ENCODE data around the gene SARS1.
"Not testable (repeated sequence)": the region's sequence is repeated elsewhere in the genome, so short reads cannot be mapped to it uniquely, and the experiment has no call there.

Gene SARS1

GRCh38 chr1:109214695-109215623 is 1.2 kb downstream of the SARS1 start:
- DNase-seq, result peak in 21 of 42 donors; percentile 12 to 69 (median 34)
- intact Hi-C loops (cut with DNase I), result no loop called here

- intact Hi-C loops (cut with DNase I), result no loop called here
- no peak for DNase-seq
Measured at GRCh38 chr1:109216662-109217061, 2.9 kb downstream of the SARS1 start.

DNA sequence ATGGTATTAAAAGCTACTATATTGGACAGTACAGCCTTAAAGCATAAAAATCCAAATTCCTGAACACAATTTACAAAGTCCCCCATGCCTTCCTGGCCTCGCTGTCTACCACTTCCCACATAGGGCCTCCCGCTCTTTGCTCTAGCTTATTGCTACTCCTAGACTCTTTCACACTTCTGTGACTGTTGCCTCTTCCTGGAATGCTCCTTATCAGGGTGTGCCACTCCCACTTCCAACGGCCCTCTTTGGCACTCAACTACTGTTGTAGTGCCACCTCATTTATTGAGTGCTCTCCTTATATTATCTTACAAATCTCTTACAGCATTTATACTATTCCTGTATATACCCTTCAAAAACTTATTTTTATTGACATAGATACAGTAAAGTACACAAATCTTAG is 4.8 kb downstream of the SARS1 start:
- peak in 1 of 42 donors; percentile 29 for DNase-seq

GRCh38 chr1:109221201-109221600 is 7.5 kb downstream of the SARS1 start:
- peak in 1 of 42 donors; percentile 1 for DNase-seq
- intact Hi-C loops (cut with DNase I), result not testable (repeated sequence)

More for the DNA sequence above, 4.8 kb downstream of the SARS1 start:
- intact Hi-C loops (cut with DNase I), result no loop called here

DNA sequence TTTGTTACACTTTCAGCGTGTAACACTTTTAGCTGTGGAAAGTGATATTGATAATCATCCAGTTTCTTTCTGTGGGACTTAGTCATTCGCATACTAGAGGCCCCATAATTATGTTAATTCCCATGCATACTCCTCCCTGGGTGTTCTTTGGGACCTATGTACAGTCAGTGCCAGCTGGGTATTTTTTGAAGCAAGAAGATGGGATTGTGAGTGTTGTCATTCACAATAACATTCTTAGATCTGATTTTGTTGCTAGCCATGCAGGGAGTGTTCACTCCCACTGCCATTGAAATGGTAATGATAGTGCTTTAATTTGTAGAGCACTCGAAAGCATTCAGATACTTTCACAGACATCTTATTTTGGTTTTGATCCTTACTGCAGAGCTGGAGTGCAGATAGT is 11.6 kb downstream of the SARS1 start:
- intact Hi-C loops (cut with DNase I), result no loop called here
- no peak for DNase-seq

DNA sequence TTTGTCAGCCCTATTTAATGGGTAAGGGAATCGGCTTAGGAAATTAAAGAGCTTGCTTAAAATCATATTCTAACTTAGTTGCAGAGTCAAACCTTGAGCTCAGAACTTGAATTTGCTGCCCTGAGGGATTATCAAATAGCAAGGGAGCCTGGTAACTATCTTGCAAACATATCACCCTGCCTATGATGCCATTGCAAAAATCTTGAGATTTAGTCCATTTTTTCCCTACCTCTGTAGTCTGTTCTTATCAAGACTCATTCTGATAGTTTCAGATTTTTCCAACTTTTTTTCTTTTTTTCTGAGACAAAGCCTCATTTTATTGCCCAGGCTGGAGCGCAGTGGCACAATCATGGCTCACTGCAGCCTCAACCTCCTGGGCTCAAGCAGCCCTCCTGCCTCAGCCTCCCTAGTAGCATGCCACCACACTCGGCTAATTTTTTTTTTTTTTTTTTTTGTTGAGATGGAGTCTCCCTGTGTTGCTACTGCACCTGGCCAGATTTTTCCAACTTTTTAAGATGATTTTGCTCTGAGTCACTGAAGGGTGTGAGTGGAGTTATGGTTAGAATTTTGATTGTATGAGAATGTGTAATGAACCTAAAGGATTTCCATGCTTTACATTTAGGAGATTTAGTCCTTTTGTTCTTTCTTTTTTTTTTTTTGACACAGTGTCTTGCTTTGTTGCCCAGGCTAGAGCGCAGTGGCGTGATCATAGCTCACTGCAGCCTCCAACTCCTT is 12.2 kb downstream of the SARS1 start:
- DNase-seq, result no peak
- intact Hi-C loops (cut with DNase I), result no loop called here

DNA sequence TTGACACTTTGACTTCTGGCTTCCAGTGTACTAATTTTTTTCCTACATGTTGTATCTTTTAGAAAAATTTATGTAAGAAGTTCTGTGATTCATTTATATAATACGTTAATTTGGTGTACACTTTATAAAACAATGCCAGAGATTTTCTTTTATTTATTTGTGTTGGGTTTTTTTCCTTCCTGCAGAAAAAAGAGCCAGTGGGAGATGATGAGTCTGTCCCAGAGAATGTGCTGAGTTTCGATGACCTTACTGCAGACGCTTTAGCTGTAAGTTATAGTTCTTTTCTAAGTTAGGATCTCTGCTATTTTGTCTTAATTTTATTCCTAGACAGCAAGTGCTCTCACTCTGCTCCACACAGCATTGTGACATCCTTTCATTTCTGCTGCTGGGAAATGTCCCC is 14.4 kb downstream of the SARS1 start:
- DNase-seq, result no peak
- intact Hi-C loops (cut with DNase I), result no loop called here

- DNase-seq, result peak in 41 of 42 donors; percentile 54 to 96 (median 82)
- intact Hi-C loops (cut with DNase I), result no loop called here
Measured at GRCh38 chr1:109229531-109230127, 15.9 kb downstream of the SARS1 start.

- DNase-seq, result no peak
- intact Hi-C loops (cut with DNase I), result no loop called here
Measured at GRCh38 chr1:109231066-109231465, 17.3 kb downstream of the SARS1 start.

DNA sequence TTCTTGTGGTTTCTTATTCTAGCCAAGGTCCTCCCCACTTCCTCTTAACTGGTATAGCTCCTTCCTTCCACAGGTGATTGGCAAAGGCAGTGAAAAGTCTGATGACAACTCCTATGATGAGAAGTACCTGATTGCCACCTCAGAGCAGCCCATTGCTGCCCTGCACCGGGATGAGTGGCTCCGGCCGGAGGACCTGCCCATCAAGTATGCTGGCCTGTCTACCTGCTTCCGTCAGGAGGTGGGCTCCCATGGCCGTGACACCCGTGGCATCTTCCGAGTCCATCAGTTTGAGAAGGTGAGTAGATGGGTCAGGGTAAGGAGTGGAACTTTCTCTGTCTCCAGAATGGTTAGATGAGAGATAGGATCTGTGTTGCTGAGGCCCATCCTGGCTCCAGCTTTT is 21.4 kb downstream of the SARS1 start:
- intact Hi-C loops (cut with DNase I), result no loop called here
- DNase-seq, result no peak

DNA sequence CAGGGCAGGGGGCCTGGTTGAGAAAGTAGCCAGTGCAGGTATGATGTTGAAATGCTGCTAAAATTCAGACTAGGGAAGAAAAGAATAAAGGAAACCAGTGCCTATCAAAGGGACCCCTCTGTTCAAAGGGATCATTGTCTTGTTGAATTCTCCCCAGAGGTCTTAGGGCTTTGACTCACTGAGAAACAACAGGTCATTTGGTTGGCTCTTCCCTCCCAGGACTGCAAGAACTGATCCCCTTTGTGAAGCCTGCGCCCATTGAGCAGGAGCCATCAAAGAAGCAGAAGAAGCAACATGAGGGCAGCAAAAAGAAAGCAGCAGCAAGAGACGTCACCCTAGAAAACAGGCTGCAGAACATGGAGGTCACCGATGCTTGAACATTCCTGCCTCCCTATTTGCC is 23.8 kb downstream of the SARS1 start:
- DNase-seq, result no peak
- intact Hi-C loops (cut with DNase I), result no loop called here

- intact Hi-C loops (cut with DNase I), result no loop called here
Measured at GRCh38 chr1:109238382-109238781, 24.7 kb downstream of the SARS1 start.

DNA sequence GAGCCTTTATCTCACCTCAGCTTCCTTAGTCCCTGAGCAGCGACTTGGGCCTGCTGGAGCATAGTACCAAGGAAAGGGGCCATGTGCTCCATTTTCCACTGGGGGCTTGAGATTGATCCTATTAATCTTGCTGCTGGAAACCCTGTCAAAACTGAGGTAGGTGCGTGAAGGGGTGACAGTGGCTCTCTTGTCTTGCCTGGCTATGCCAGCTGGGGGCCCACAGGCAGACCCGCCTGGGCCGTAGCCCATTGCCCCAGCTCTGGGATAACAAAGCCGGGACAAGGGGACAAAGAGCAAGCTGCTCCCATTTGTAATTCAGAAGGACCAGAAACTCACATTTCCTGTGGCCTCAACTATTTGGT is 25.3 kb downstream of the SARS1 start:
- intact Hi-C loops (cut with DNase I), result no loop called here
- no peak for DNase-seq

More at GRCh38 chr1:109238382-109238781, 24.7 kb downstream of the SARS1 start:
- no peak for DNase-seq

DNA sequence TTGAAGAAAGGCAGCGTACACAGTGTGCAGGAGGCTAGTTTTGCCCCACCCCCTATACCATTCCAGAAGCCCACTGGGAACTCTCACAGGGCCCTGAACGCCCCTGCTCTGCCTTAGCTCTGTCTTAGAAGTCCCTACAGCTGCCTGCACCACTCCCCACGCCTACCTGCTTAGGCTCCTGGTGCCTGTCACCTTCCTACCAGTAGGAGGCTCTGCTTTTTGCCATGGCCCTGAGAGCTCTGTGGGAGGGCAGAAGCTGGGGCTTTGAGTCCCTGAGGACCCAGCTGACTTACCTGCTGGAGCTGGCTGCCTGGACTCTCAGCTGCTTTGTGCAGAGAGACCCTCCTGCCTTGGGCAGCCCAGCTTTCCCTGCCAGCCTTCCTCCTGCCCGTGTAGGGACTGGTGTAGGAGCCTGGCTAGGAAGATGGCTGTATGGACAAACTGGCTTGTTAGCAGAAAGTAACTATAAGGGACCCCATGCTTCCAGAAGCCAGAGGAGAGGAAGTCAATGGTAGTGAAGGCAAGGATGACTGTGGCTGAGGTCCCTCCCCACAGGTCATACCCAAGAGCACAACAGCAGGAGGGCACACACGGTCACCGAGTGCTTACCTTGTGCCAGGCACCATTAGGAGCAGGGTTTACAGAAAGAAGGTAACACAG is 25.8 kb downstream of the SARS1 start:
- intact Hi-C loops (cut with DNase I), result no loop called here
- DNase-seq, result peak in 10 of 42 donors; percentile 21 to 72 (median 54)

DNA sequence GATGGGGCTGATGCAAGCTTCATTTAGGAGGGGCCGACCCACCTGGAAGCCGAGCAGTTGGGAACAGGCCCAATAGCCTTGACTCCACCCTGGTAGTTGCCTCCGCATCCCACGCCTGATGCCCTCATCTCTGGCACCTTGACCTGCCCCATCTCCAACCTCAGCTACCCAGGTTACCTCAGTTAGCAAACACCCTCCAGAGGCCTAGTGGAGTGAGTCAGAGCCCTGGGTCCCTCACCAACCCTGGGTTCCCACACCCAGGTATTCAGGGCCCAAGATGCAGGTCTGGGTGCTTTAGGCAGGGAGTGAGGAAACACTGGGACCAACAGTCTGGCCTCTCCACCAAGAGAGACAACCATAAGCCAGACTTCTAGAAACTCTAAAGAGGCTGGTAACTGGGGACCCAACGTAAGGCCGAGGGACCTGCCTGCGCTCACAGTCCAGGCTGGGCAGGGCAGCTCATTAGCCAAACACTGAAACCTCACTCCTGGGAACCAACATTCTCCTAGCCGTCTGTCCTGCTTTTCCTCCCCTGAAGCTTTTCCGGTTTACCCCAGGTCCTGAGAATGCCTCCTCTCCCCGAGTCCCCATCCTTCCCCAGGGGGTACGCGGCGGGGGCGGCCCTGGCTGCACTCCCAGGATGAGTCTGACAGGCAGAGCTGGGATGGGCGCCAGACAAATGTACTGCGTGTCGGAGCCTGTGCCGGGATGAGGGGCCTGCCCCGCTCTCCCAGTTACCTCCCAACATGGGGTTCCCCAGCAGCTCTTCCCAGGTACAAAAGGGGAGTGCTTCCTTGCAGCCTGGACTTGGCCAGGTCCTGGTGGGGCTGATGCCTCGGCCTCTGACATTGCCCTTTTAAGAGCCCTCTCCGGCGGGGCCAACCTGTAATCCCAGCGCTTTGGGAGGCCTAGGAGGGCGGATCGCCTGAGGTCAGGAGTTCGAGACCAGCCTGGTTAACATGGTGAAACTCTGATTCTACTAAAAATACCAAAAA is 26.7 kb downstream of the SARS1 start:
- peak in 39 of 42 donors; percentile 53 to 89 (median 71) for DNase-seq
- intact Hi-C loops (cut with DNase I), result no loop called here

- DNase-seq, result peak in 2 of 42 donors; percentile 14 to 53
Measured at GRCh38 chr1:109241344-109241743, 27.6 kb downstream of the SARS1 start.

GRCh38 chr1:109241841-109242345 is 28.2 kb downstream of the SARS1 start:
- DNase-seq, result peak in 1 of 42 donors; percentile 50

More at GRCh38 chr1:109241344-109241743, 27.6 kb downstream of the SARS1 start:
- intact Hi-C loops (cut with DNase I), result no loop called here

GRCh38 chr1:109242387-109242786 is 28.7 kb downstream of the SARS1 start:
- peak in 4 of 42 donors; percentile 41 to 70 (median 50) for DNase-seq
- intact Hi-C loops (cut with DNase I), result no loop called here

More at GRCh38 chr1:109241841-109242345, 28.2 kb downstream of the SARS1 start:
- intact Hi-C loops (cut with DNase I), result no loop called here

All from head of caudate nucleus (tissue), 42 donors.